IMR-90 (cell line): Measurements from ENCODE around the gene ZNF692. TPM values are rescaled to one million over a fixed set of nuclear protein-coding genes. Genes with fewer than 3 reads are reported as not detected.
"Not testable (repeated sequence)": the region's sequence is repeated elsewhere in the genome, so short reads cannot be mapped to it uniquely, and the experiment has no call there.

Experiments used
- ATAC-seq: fragments of 200-7000 bp; cut with Tn5 transposase; 2 replicates; pipeline ENCODE4 v1.9.1; 2020; ENCODE audit warnings: low read depth, mild to moderate bottlenecking, moderate library complexity
- BruUV-seq: library from RNA; stranded (reverse); fragments of 400-500 nt; replicated peaks from 2 replicates; lab custom pipeline; 2021; lab: Mats Ljungman, UMichigan
- CTCF ChIA-PET: fragments of 300-600 bp; formaldehyde crosslinking; extraction: SDS; loops from one replicate; lab custom pipeline; 2021; ENCODE audit warnings: antibody characterized with exemption; lab: Yijun Ruan, JAX
- POLR2A ChIA-PET: fragments of 300-600 bp; sonication (Branson Sonifier 250); formaldehyde crosslinking; loops from one replicate; lab custom pipeline; 2022; ENCODE audit warnings: antibody characterized with exemption; ENCODE audit not compliant: unreplicated experiment; lab: Charles Lee
- DNase-seq: peaks from one replicate; pipeline ENCODE4 v3.0.0; 2013
- H2AFZ ChIP-seq: replicated peaks from 2 replicates; pipeline ENCODE3; 2013; ENCODE audit warnings: low read length, mild to moderate bottlenecking; ENCODE audit not compliant: poor library complexity
- H2AK5ac ChIP-seq: 2 replicates; pipeline ENCODE4 v1.6.1; 2013; ENCODE audit warnings: low read depth, low read length, inconsistent platforms
- H2AK9ac ChIP-seq: replicated peaks from 2 replicates; pipeline ENCODE3; 2013; ENCODE audit warnings: mild to moderate bottlenecking, low read depth, low read length, moderate library complexity; ENCODE audit not compliant: poor library complexity
- H2BK120ac ChIP-seq: 2 replicates; pipeline ENCODE4 v1.6.1; 2013; ENCODE audit warnings: low read depth, low read length, inconsistent platforms
- H2BK15ac ChIP-seq: 3 replicates; pipeline ENCODE4 v1.6.1; 2013; ENCODE audit warnings: low read depth, low read length, inconsistent platforms
- H2BK20ac ChIP-seq: 2 replicates; pipeline ENCODE4 v1.6.1; 2013; ENCODE audit warnings: low read depth, mild to moderate bottlenecking, inconsistent platforms, low read length, moderate library complexity
- H2BK5ac ChIP-seq: 2 replicates; pipeline ENCODE4 v1.6.1; 2013; ENCODE audit warnings: mild to moderate bottlenecking, low read depth, low read length, inconsistent platforms; ENCODE audit not compliant: poor library complexity, severe bottlenecking
- H3K14ac ChIP-seq: replicated peaks from 2 replicates; pipeline ENCODE4 v1.6.1; 2013; ENCODE audit warnings: low read depth, low read length, inconsistent platforms
- H3K18ac ChIP-seq: 2 replicates; pipeline ENCODE4 v1.6.1; 2013; ENCODE audit warnings: low read depth, low read length, control low read depth
- H3K23ac ChIP-seq: 2 replicates; pipeline ENCODE4 v1.6.1; 2013; ENCODE audit warnings: low read depth, low read length, inconsistent platforms
- H3K27ac ChIP-seq: 2 replicates; pipeline ENCODE4 v1.5.1; 2013; ENCODE audit warnings: mild to moderate bottlenecking, control low read depth, low read length; ENCODE audit not compliant: insufficient read depth
- H3K27me3 ChIP-seq: 2 replicates; pipeline ENCODE4 v1.6.1; 2013; ENCODE audit warnings: low read length; ENCODE audit not compliant: control insufficient read depth, insufficient read depth
- H3K36me3 ChIP-seq: 2 replicates; pipeline ENCODE4 v1.6.1; 2013; ENCODE audit warnings: low read length, mixed read lengths; ENCODE audit not compliant: control insufficient read depth, insufficient read depth
- H3K4ac ChIP-seq: 2 replicates; pipeline ENCODE4 v1.6.1; 2013; ENCODE audit warnings: low read depth, low read length, inconsistent platforms
- H3K4me1 ChIP-seq: 2 replicates; pipeline ENCODE4 v1.6.1; 2013; ENCODE audit warnings: low read length, mixed read lengths; ENCODE audit not compliant: control insufficient read depth, insufficient read depth
- H3K4me2 ChIP-seq: 2 replicates; pipeline ENCODE4 v1.6.1; 2013; ENCODE audit warnings: low read depth, mild to moderate bottlenecking, control low read depth, low read length, moderate library complexity
- H3K4me3 ChIP-seq: 2 replicates; pipeline ENCODE4 v1.5.1; 2013; ENCODE audit warnings: low read depth, mild to moderate bottlenecking, control low read depth, low read length, moderate library complexity; ENCODE audit not compliant: insufficient read depth
- H3K56ac ChIP-seq: 2 replicates; pipeline ENCODE4 v1.6.1; 2013; ENCODE audit warnings: low read length, inconsistent platforms; ENCODE audit not compliant: insufficient read depth; ENCODE audit errors: extremely low read depth
- H3K79me1 ChIP-seq, 2 experiments: 2 replicates each; pipeline ENCODE4 v1.6.1; 2013; ENCODE audit warnings: low read length in 2 of 2, inconsistent platforms in 1 of 2, low read depth in 1 of 2
- H3K9ac ChIP-seq: 2 replicates; pipeline ENCODE4 v1.6.1; 2013; ENCODE audit warnings: low read depth, low read length, control low read depth
- H3K9me1 ChIP-seq: 2 replicates; pipeline ENCODE4 v1.6.1; 2013; ENCODE audit warnings: low read length, inconsistent platforms; ENCODE audit not compliant: insufficient read depth
- H3K9me3 ChIP-seq: 2 replicates; pipeline ENCODE4 v1.6.1; 2013; ENCODE audit warnings: low read length; ENCODE audit not compliant: control insufficient read depth, insufficient read depth
- H4K20me1 ChIP-seq: 2 replicates; pipeline ENCODE4 v1.6.1; 2013; ENCODE audit warnings: low read length, inconsistent platforms; ENCODE audit not compliant: insufficient read depth
- H4K5ac ChIP-seq: 2 replicates; pipeline ENCODE4 v1.6.1; 2013; ENCODE audit warnings: mild to moderate bottlenecking, low read depth, low read length, control low read depth
- H4K8ac ChIP-seq, 2 experiments: 2 replicates each; pipeline ENCODE4 v1.6.1; 2013; ENCODE audit warnings: low read depth in 2 of 2, low read length in 2 of 2, control low read depth in 1 of 2, inconsistent platforms in 1 of 2
- H4K91ac ChIP-seq: 2 replicates; pipeline ENCODE4 v1.6.1; 2013; ENCODE audit warnings: low read depth, low read length, inconsistent platforms; ENCODE audit not compliant: insufficient read depth
- WGBS, 2 experiments: methylation state at CpG; one replicate each; pipeline versions ENCODE4 v1.1.5 to v1.1.7; 2013; ENCODE audit warnings: missing lambda C conversion rate in 2 of 2; ENCODE audit not compliant: insufficient read length in 1 of 2; ENCODE audit errors: extremely low coverage in 2 of 2; 5-methylcytosine and 5-hydroxymethylcytosine counted together
- dilution Hi-C: fragments of 300-500 bp; cut with HindIII; formaldehyde crosslinking; loops from one replicate; pipeline ENCODE4 v1.14.3; 2018; ENCODE audit warnings: low sequenced_read_pairs; ENCODE audit not compliant: unreplicated experiment
- in situ Hi-C: fragments of 300-500 bp; cut with MboI; formaldehyde crosslinking; loops from 3 replicates; pipeline ENCODE4 v1.14.3; 2019; ENCODE audit warnings: low sequenced_read_pairs, inconsistent platforms, mixed read lengths
- intact Hi-C: fragments of 100-400 bp; cut with micrococcal nuclease; formaldehyde crosslinking; loops from 2 replicates; pipeline ENCODE4 v1.10.0; 2022
- polyA plus RNA-seq, 3 experiments: library from polyadenylated mRNA; depleted of rRNA; stranded (reverse); fragments of >200 nt; gene quantifications; 2 replicates each; pipeline ENCODE4 v1.2.3, GENCODE V29; 2012; ENCODE audit warnings: low replicate concordance in 1 of 3
- total RNA-seq: library from RNA; depleted of rRNA; stranded (reverse); fragments of >200 nt; gene quantifications from 2 replicates; pipeline ENCODE4 v1.2.3, GENCODE V29; 2012

ZNF692 gene
- total and polyA plus RNA-seq, 2 of the 4 experiments (the other 2 are of a cell fraction), result 7.3 to 50.4 TPM

DNA sequence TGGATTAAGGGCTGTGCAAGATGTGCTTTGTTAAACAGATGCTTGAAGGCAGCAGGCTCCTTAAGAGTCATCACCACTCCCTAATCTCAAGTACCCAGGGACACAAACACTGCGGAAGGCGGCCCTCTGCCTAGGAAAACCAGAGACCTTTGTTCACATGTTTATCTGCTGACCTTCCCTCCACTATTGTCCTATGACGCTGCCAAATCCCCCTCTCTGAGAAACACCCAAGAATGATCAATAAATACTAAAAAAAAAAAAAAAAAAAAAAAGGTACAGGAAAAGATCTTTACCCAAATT lies 28.2 kb downstream of the ZNF692 start:
- H4K5ac ChIP-seq, H3K4me3 ChIP-seq, H2BK15ac ChIP-seq, H3K56ac ChIP-seq, H2AK5ac ChIP-seq, POLR2A ChIA-PET, H3K4ac ChIP-seq, H3K9me3 ChIP-seq, H3K4me2 ChIP-seq, H3K9me1 ChIP-seq, H3K36me3 ChIP-seq, ATAC-seq, H4K91ac ChIP-seq, H3K27me3 ChIP-seq, H4K20me1 ChIP-seq, DNase-seq, H3K4me1 ChIP-seq, H4K8ac ChIP-seq, H2BK20ac ChIP-seq, H3K27ac ChIP-seq, H3K23ac ChIP-seq, H3K9ac ChIP-seq, H2AK9ac ChIP-seq, H2BK5ac ChIP-seq, H3K14ac ChIP-seq, H3K18ac ChIP-seq, H2BK120ac ChIP-seq, H2AFZ ChIP-seq, BruUV-seq, dilution Hi-C loops, in situ Hi-C loops, intact Hi-C loops: not testable (repeated sequence)
- peaks cover 0 to 15% of the 10 kb centered on the region in 2 experiments; a peak in 2 of 4 replicates for H3K79me1 ChIP-seq
- CTCF ChIA-PET, result interaction anchor here (0.6 kb wide), 1 partner anchor 455 kb away, joined by 3 read pairs; the partner anchor contains the start of gene OR2T6
- WGBS, 2 experiments, result no CpG with 5 or more reads among the region's 3 CpGs
